GM18520 (cell line): ENCODE results near the gene NKAIN2.
"Not testable (repeated sequence)": the region's sequence is repeated elsewhere in the genome, so short reads cannot be mapped to it uniquely, and the experiment has no call there.

Experiments used
- ATAC-seq: cut with Tn5 transposase; IDR thresholded peaks from one replicate; pipeline ENCODE4 v1.9.1; 2021; ENCODE audit not compliant: unreplicated experiment

NKAIN2 gene

DNA sequence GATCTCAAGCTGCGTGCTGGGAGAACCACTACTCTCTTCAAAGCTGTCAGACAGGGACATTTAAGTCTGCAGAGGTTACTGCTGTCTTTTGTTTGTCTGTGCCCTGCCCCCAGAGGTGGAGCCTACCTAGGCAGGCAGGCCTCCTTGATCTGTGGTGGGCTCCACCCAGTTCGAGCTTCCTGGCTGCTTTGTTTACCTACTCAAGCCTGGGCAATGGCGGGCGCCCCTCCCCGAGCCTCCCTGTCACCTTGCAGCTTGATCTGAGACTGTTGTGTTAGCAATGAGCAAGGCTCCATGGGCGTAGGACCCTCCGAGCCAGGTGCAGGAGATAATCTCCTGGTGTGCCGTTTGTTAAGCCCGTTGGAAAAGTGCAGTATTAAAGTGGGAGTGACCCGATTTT, 609.0 kb downstream of the NKAIN2 start:
- ATAC-seq: not testable (repeated sequence)

DNA sequence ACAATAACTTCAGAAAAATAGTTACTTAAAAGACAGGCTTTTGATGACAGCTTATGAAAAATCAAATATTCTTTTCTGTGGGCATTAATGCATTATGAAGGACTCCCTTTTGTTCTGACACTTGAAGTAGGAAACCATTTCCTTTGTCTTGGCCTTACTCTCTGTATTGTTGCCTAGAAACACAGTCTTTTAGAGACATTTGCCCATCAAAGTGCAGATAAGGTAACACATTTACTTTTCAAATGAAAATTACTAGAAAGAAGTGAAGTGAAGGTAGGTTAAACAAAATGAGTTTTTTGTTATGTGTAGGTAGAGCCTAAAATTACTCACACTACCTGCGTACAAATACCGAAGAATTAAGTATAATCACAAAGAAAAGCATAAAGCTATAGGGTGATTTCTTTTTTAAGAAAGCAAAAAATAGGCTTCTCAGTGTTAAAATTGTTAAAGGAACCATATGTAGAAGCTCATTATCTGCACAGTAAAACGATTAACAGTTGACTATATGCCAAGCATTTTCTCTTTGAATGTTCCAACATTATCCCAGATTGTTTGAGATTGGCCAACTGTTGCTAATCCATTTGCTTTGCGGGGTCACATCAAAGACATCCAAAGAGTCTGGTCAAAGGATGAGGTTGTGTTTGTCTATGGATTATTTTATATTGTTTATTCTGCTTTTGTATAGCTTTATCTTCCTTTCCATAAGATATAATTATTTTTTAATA, 616.6 kb downstream of the NKAIN2 start:
- ATAC-seq: no peak

DNA sequence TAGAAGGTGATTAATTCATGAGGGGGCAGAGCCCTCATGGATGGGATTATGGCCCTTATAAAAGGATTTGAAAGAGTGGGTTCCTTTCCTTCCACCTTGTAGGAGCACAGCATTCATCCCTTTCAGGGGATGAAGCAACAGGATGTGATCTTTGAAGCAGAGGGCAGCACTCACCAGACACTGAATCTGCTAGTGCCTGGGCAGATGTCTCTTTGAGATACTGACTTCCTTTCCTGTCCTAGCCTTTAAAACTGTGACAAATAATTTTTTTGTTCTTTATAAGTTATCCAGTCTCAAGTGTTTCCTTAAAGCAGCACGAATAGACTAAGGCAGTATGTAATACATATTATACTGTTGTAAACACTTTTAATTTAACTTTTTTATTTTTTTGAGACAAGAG, 620.0 kb downstream of the NKAIN2 start:
- no peak for ATAC-seq

DNA sequence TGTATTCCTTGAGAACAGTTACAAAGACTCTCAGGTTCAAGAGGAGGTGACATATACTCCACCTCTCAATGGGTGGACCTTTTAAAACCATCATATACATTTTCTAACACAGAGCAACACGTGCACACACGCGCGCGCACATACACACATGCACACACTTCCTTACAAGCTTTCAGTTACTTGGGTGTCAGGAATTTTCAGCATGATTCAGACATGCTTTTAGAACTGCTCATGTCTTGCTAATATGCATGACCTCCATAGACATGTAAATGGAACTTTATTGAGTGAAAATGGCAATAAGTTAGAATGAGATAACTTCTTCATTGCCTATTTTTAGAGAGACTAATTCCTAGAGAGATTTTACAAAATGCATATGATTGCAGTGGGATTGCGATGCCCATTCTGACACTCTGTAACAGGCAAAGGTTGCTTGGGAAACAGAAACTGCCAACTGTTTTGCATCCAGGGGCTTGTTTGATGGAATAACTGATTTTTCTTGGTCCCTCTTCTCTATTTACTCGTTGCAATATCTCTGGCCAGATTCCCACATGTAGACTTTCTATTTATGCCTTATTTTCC, 627.2 kb downstream of the NKAIN2 start:
- no peak for ATAC-seq

DNA sequence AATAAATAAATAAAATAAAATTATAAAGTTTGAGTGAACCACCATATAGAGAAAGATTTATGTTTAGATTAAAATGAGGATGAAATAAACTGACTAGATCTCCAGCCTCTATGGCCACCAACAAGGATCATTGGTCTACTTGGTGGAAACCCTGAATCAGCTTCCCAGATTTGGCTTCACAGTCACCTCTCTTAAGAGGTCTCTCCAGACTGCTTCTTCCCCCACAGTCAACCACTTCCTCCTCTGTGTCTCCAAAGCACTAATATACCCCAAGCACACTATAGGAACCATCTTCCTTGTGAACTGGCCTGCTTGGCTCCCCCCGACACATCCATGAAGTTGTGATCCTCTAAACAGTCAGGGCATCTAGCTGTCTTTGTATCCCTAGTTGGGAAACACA, 629.0 kb downstream of the NKAIN2 start:
- ATAC-seq: no peak

DNA sequence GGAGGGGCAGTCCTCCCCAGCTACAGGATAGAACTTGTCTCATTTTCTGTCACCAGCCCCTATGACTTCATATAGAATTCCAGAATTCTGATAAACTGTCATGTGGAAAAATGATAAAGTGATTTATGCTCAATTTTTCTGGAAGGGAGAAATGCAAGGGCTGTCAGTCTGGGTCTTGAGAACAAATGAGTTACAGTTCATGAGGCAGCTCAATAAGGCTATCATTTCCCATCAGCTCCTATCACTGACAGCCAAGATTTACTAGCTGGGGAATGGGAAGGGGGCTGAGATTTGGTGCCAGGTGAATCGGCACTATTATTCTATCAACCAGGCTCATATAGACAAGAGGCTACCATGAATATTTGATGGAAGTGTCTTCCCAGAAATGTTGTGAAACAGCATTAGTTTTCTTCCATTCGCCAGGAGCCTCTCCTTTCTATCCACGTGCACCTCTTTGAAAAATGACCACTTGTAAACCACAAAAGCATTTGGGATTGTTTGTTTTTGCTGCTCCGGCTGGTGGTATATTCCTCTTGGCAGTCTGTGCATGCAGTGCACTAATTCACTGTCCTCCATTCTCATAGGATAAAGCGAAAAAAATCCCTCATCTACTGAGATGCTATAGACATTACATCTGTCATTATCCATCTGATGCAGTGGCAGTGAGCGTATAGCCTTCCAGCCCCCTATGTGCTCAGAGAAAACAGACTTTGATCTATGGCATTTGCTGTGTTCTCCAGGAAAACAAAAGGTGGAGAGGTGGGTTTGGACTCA, 629.9 kb downstream of the NKAIN2 start:
- ATAC-seq: no peak

DNA sequence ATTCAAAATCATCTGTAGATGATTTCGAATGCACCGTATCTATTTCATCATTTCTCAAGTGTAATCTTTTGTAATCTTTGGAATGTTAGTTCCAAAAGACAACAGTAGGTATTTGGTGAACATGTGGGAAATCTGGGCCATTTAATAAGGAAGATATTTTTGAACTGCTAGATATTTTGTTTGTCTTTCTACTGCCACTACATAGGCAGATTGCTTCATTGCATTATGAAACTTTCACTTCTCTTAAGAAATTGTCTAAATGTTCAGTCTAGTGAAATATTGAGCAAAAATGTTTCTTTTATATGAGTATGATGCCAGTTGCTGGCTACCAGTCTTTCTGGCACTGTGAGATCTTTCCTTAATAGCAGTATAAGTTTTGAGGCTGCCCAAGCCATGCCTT, 630.8 kb downstream of the NKAIN2 start:
- no peak for ATAC-seq

DNA sequence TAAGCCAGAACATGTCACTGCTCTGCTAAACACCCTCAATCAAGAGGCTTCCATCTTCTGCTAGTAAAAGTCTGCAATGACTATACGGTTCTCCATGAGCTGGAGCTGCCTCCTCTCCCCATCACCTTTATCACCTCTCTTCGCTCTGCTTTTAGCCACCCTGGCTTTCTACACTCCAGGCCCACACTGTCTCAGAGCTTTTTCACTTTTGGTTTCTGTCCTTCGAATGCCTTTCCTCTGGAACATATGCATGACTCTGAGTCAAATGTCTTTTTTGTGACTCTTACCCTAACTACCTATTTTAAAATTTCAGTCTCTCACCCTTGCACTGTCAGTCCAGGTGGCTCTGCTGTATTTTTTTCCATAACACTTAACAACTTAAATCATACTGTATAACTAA, 633.1 kb downstream of the NKAIN2 start:
- no peak for ATAC-seq

DNA sequence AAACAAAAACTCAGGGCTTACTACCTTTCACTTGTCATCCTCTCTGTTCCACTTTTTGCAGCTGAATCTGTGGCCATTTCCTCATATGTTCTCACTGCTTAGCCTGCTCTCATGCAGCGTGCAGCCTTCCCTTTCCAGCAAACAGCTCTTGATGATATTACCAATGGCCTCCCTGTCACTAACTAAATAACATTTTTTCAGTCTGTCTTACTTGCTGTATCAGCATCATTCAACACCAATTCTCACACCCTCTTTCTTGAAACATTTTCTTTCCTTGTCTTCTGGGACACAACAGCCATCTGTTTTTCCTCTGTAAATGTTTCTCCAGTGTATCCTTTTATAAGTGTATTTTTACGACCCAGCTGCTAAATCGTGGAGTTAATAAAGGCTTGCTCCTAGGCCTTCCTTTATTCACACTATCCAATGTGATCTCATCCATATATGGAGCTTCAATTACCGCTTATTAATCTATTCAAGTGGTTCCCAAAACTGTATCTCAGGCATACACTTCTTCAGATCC, 634.9 kb downstream of the NKAIN2 start:
- ATAC-seq: no peak

DNA sequence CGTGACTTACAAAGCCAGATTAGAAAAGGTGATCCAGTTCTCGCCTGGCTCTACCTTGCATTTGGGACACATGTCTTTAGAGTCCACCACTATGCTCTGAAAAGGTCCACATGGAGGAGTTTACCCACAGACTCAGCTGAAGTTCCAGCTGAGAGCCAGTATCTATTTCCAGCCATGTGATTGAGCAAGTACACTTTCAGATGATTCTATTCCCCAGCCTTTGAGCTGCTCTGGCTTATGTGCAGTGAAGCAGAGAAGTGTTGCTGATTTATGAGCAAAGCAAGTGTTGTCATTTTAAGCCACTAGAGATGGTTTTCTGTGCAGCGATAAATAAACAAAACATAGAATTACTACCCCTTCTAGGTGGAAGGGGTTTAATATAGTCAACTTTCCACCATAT, 637.8 kb downstream of the NKAIN2 start:
- ATAC-seq: no peak

DNA sequence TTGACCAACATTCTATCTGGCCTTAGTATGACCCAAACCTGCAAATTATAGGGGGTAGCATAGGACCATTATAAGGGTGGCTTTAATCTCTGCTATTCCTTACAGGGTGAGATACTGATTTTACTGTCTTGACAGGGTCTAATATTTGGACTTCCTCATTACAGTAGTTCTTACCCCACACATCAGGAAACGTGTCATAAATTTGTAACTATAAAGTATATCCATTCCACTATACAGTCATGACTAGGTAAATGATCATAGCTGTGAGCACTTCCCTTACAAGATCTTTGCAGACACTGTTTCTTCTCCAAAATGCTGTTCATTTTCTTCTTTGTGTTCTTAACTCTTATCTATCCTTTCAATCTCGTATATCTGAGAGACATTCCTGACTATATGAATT, 639.9 kb downstream of the NKAIN2 start:
- no peak for ATAC-seq

DNA sequence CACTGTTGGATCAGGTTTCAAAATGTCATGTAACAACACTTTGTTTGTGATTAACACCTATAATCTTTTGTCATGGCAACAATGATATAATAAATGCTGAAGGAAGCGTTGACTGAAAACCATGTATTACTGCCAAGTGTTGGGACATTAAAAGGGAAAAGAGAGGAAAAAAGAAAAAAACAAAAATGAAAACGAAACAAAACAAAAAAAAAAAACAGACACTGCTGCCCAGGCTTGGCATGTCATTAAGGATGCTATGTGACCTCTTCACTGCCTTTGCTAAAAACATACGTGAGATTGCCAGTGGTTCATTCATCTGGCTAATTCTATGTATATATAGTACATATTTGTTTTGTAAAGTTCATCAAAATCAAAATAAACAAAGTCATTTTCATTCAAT, 641.9 kb downstream of the NKAIN2 start:
- ATAC-seq: no peak

DNA sequence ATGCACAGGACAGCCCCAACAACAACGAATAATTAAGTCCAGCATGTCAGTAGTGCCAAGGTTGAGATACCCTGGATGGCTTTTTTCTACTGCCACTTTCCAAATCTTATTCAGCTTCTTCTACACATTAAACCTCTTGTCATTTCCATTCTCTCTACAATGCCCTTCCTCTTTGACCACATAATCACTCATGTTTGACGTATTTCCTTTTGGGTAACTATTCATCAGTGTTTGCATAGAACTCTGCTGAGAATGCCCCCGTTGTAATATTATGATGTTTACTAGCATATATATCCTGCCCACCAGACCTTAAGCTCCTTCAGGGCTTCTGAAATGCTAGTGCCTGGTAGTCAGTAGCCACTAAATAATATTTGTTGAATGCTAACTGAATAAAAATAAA, 643.3 kb downstream of the NKAIN2 start:
- no peak for ATAC-seq

DNA sequence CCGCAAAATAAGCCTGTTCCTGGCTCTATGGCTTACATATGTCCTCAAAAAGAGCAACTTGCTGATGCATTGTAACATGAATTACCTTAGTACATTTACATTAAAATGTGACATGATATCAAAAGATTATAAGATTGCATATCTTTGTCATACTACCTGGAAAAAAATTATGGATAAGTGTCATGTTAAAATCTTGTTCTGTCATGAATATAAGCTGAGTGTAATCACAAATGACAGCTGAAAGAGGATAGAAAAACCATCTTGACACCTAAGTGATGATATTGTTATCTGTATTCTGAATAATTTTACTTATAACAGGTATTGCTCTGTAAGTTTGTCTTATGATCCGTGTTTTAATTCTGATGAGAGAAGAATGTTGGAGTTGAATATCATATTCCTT, 655.6 kb downstream of the NKAIN2 start:
- no peak for ATAC-seq

DNA sequence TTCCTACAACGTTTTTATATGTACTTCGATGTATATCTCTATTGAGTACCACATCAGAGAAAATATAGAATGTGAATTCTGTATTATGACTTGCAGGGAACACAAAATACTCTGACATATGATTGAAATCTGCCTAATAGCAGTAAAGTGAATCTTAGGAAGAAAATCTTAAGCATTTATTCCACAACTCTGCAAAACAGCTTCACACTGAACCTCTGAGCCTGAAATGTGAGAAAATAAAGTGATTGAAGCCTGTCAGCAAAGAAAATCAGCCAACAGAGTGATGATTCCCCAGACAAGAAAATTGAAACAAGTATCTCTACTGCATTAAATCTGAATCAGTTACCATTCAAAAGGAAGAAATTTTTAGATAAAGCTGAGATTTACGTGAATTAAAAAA, 659.1 kb downstream of the NKAIN2 start:
- no peak for ATAC-seq

DNA sequence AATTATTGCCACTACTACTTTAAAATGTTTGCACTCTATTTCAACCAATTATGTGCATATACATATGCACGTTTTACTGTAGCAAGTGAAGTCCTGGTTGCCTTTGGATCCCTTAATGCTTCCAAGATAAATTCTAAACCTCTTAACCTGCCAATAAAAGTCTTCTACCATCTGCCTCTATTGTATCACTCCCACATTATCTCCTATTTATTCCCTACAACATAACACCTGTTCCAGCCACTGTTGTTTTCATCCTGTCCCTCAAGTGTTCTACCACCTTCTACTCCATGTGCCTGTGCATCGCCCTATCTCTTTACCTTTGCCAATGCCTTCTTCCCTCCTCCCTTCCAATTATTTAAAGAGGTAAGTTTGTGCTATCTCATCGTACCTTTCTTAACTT, 659.6 kb downstream of the NKAIN2 start:
- no peak for ATAC-seq

DNA sequence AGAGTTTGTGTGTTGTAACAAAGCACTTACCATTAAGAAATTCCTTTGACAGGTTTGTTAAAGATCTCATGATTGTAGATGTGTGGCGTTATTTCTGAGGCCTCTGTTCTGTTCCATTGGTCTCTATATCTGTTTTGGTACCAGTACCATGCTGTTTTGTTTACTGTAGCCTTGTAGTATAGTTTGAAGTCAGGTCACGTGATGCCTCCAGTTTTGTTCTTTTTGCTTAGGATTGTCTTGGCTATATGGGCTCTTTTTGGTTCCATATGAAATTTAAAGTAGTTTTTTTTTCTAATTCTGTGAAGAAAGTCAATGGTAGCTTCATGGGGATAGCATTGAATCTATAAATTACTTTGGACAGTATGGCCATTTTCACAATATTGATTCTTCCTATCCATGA, 660.9 kb downstream of the NKAIN2 start:
- not testable (repeated sequence) for ATAC-seq

DNA sequence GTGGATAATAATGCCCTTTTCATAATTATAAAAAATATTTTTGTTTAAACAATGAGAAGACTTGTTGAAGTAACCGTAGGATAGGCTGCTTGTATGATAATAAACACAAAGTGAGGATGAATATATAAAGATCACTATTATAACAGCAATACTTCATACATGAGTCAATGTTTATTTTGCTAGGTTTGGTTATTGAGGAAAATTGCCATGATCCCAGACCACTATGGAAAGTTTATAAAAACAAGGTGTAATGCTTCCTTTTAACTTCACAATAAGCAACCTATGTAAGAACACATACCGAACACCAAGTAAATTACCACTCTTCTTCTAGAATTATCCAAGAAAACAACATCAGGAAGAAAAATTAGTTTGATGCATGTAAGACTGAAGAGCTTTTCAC, 663.3 kb downstream of the NKAIN2 start:
- ATAC-seq: no peak

DNA sequence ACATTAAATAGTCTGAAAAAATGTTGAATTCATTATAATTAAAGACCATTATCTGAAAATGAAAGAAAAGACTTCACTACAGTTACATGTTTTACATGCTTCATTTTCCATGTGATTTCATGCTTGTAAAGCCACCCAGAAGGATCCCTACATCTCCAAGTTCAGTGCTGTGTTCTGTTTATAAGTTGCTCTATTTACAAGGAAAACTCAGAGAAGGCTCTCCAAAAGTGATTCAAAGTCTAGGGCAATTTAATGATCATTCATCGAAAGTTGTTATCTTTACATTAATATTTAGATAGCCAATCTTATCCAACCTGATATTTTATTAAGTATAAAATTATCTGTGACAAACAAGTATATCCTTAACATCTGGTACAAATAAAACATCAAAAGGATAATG, 663.7 kb downstream of the NKAIN2 start:
- ATAC-seq: no peak

DNA sequence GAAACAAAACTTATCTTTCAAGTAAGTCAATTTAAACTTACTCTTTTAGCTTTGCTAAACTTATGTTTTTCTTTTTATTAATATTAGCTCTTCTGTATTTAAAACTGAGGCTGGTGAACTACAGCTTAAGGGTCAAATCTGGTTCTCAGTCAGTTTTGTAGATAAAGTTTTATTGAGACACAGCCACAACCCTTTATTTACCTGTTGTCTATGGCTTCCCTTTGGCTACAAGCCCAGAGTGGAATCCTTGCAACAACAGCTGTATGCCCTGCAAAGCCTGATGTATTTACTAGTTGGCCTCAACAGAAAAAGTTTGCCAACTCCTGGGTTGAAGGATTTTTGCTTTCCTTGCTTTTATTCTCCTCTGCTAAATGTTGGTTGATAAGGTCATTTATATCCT, 667.1 kb downstream of the NKAIN2 start:
- ATAC-seq: no peak

DNA sequence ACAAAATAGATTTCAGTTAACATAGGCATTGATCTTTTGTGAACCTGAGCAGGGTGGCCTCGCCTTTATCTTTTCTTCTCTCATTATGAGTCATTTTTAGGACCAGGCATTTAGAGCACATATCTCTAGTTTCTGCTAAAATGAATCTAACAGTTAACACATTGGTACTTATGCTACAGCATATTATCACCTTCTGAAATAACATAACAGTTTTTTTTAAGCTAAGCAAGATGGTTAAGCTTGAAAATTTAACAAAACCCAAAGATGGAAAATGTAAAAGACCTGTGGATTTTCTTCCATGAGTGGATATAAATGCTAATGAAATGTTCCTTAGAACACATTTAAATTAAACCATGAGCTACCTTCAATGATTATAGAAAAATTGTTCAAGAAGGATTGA, 671.5 kb downstream of the NKAIN2 start:
- no peak for ATAC-seq

DNA sequence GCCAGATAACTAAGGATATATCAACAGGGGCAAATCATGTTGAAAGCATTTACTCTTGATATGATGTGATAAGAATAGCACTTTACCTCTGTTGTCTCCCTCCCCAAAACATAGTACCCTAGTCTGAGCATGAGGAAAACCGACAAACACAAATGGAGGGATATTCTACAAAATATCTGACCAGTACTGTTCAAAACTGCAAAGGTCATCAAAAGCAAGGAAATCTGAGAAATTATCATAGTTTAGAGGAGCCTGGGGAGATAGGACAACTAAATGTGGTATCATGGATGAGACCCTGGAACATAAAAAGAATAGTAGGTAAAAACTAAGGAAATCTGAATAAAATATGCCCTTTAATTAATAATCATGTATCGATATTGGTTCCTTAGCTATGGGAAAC, 675.2 kb downstream of the NKAIN2 start:
- ATAC-seq: no peak
